HepG2 (cell line): ENCODE measurements around the gene ALCAM. TPM values are rescaled to one million over a fixed set of nuclear protein-coding genes. Genes with fewer than 3 reads are reported as not detected.

Source experiments
- FOXC1 ChIP-seq: sonication (generic); formaldehyde crosslinking; IDR thresholded peaks from 2 replicates; pipeline ENCODE4 v1.8.0; 2022; ENCODE audit warnings: mild to moderate bottlenecking, missing genetic modification reagents, borderline replicate concordance
- MXD4 ChIP-seq: IDR thresholded peaks from 2 replicates; pipeline ENCODE4 v1.6.1; 2016; ENCODE audit warnings: mild to moderate bottlenecking, missing biosample characterization, missing genetic modification reagents
- NFAT5 ChIP-seq: sonication (generic); formaldehyde crosslinking; IDR thresholded peaks from 2 replicates; pipeline ENCODE4 v1.4.0; 2020; ENCODE audit warnings: missing genetic modification reagents
- RARA ChIP-seq: IDR thresholded peaks from 2 replicates; pipeline ENCODE4 v1.6.1; 2016; ENCODE audit warnings: missing genetic modification reagents, missing compliant biosample characterization
- SMC3 ChIP-seq: IDR thresholded peaks from 2 replicates; pipeline ENCODE4 v1.6.1; 2011; ENCODE audit warnings: low read length, improper control_type of control experiment
- TARDBP ChIP-seq: sonication (generic); formaldehyde crosslinking; IDR thresholded peaks from 2 replicates; pipeline ENCODE4 v1.8.0; 2022; ENCODE audit warnings: mild to moderate bottlenecking, missing genetic modification reagents
- UBTF ChIP-seq: sonication (generic); formaldehyde crosslinking; IDR thresholded peaks from 2 replicates; pipeline ENCODE4 v1.4.0; 2020; ENCODE audit warnings: mild to moderate bottlenecking, missing genetic modification reagents
- ZBTB7B ChIP-seq: sonication (generic); formaldehyde crosslinking; IDR thresholded peaks from 2 replicates; pipeline ENCODE4 v1.4.0; 2020; ENCODE audit warnings: missing genetic modification reagents
- ZEB1 ChIP-seq: IDR thresholded peaks from 2 replicates; pipeline ENCODE4 v1.6.1; 2012; ENCODE audit warnings: mild to moderate bottlenecking, low read depth, inconsistent platforms; ENCODE audit not compliant: insufficient replicate concordance
- ZFP41 ChIP-seq: sonication (generic); formaldehyde crosslinking; IDR thresholded peaks from 2 replicates; pipeline ENCODE4 v1.4.0; 2020; ENCODE audit warnings: mild to moderate bottlenecking, missing genetic modification reagents, borderline replicate concordance
- ZFP91 ChIP-seq: sonication (generic); formaldehyde crosslinking; IDR thresholded peaks from 2 replicates; pipeline ENCODE4 v1.9.0; 2022; ENCODE audit warnings: missing genetic modification reagents, mild to moderate bottlenecking, borderline replicate concordance
- ZNF280B ChIP-seq: sonication (generic); formaldehyde crosslinking; IDR thresholded peaks from 2 replicates; pipeline ENCODE4 v1.5.0; 2020; ENCODE audit warnings: missing genetic modification reagents, mild to moderate bottlenecking, borderline replicate concordance
- ZNF280D ChIP-seq: sonication (generic); formaldehyde crosslinking; IDR thresholded peaks from 2 replicates; pipeline ENCODE4 v1.5.1; 2020; ENCODE audit warnings: mild to moderate bottlenecking, missing genetic modification reagents
- polyA plus RNA-seq, 8 experiments: library from polyadenylated mRNA; depleted of rRNA in 3 of 8; stranded (reverse) in 7 of 8; unstranded in 1 of 8; fragments of >200 nt; fragmentation: Illumina TruSeq in 4 of 8; extraction: Trizol in 4 of 8; gene quantifications; 2 replicates each; pipeline versions ENCODE4 v1.2.1 to v1.2.3, GENCODE V29; 2011 to 2016; ENCODE audit warnings: low read depth in 4 of 8, missing spikeins in 1 of 8, mixed read lengths in 1 of 8; ENCODE audit not compliant: insufficient read depth in 1 of 8
- total RNA-seq, 5 experiments: library from RNA; depleted of rRNA; stranded (reverse); fragments of >200 nt; fragmentation: Illumina TruSeq; extraction: Trizol; gene quantifications; 2 replicates each; pipeline ENCODE4 v1.2.3, GENCODE V29; 2016; ENCODE audit warnings: low read depth in 1 of 5

ALCAM gene
- total and polyA plus RNA-seq, 2 of the 13 experiments (the other 11 are each of a cell fraction or from before 2014, with no cell fraction given), result 26.0 to 33.1 TPM

- TF ChIP-seq ZNF280D (CRISPR knock-in tag) (peak; percentile 8; the same call in 1 of the 2 replicates), NFAT5 (CRISPR knock-in tag) (no peak), UBTF (peak; percentile 66; the same call in 1 of the 2 replicates), ZBTB7B (CRISPR knock-in tag) (peak; percentile 9; the same call in 1 of the 2 replicates), SMC3 (peak; percentile 49; the same call in 1 of the 2 replicates), FOXC1 (CRISPR knock-in tag) (peak; percentile 62; the same call in 1 of the 2 replicates), RARA (no peak), ZNF280B (no peak), ZFP91 (CRISPR knock-in tag) (peak; percentile 50; the same call in 1 of the 2 replicates), TARDBP (CRISPR knock-in tag) (no peak), ZEB1 (no peak), MXD4 (CRISPR knock-in tag) (no peak), ZFP41 (CRISPR knock-in tag) (no peak)
Measured at GRCh38 chr3:105369500-105370371, 3.0 kb downstream of the ALCAM start (continued).
